ENCODE measurements around the gene CCAR1.
"Not testable (repeated sequence)": the region's sequence is repeated elsewhere in the genome, so short reads cannot be mapped to it uniquely, and the experiment has no call there.

The CCAR1 gene

DNA sequence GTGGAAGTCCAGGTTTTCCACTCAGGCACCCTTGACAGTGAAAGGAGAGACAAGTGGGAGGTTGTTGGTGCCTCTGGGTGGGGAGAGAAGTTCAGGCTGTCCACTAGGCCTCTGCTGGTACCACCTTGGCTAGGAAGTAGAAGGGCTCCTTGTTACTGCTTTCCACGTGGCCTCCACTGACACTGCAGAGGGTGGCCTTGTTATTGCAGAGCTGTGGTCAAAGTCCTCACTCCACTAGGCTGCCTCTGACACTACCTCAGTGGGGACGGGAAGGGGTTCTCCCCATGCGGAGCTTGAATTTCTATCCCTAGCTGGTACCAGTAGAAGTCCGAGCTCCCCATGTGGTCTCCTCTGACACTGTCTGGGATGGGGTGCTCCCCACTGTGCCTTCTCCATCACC lies 91.4 kb downstream of the CCAR1 start:
- no peak overlapping the region for H2AK5ac ChIP-seq (ENCODE audit: low read length)
- no CpG with 5 or more reads among the region's 4 CpGs for WGBS (ENCODE audit: extremely low coverage, insufficient coverage, insufficient read length)

DNA sequence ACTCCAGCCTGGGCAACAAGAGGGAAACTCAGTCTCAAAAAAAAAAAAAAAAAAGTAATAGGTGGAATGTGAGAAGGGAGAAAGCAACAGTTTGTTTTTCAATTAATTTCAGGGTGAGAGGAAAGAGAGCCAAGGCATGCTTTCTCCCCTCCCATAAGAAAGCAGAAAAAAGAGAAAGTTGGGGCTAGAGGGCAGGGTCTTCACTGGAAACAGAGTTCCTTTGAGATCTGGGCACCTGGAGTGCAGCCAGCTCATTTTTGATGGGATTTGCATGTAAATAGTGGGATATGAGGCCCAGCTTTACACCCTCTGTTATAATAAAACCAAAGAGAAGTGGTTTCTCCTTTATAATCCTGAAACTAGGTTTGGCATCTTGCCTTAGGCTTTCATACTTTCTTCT lies 92.5 kb downstream of the CCAR1 start:
- H3K9ac ChIP-seq (ENCODE audit: low read length): no peak overlapping the region
- DNase-seq: peak in 1 of 2 donors; percentile 31
- no peak overlapping the region for H2BK12ac ChIP-seq (ENCODE audit: low read length)
- no peaks in the 10 kb centered on the region for H3K27me3 ChIP-seq (ENCODE audit: insufficient read depth, low read length)
- no peak overlapping the region for H3K4me3 ChIP-seq (ENCODE audit: low read depth, low read length)
- H2BK5ac ChIP-seq (ENCODE audit: low read depth, low read length, poor library complexity): no peak overlapping the region
- H3K79me1 ChIP-seq (ENCODE audit: low read length): no peaks in the 10 kb centered on the region
- H3K4me1 ChIP-seq (ENCODE audit: control insufficient read depth in 1 of 2, insufficient read depth in 2 of 2, low read length in 2 of 2): no peaks in the 10 kb centered on the region
- no peaks in the 10 kb centered on the region for H3K36me3 ChIP-seq (ENCODE audit: control insufficient read depth in 1 of 2, insufficient read depth in 2 of 2, low read length in 2 of 2)
- H3K9me3 ChIP-seq (ENCODE audit: insufficient read depth, low read depth, low read length): no peaks in the 10 kb centered on the region
- no peak overlapping the region for H3K27ac ChIP-seq (ENCODE audit: low read depth, low read length)
- H2AFZ ChIP-seq (ENCODE audit: insufficient read depth, low read length, poor library complexity): no peak overlapping the region
- H3K4ac ChIP-seq (ENCODE audit: low read depth, low read length): no peak overlapping the region
- no peak overlapping the region for H4K8ac ChIP-seq (ENCODE audit: low read depth, low read length)
- no peak overlapping the region for H3K23ac ChIP-seq (ENCODE audit: low read length)
- H2AK5ac ChIP-seq (ENCODE audit: low read length): no peak overlapping the region
- H4K91ac ChIP-seq (ENCODE audit: low read depth, low read length): no peak overlapping the region
- no peak overlapping the region for H3K14ac ChIP-seq (ENCODE audit: low read length)
- no peak overlapping the region for H2BK120ac ChIP-seq (ENCODE audit: insufficient read depth, low read length, poor library complexity)
- H3K18ac ChIP-seq (ENCODE audit: low read length): no peak overlapping the region
- H3K4me2 ChIP-seq (ENCODE audit: low read length): no peak overlapping the region
- H4K12ac ChIP-seq (ENCODE audit: low read depth, low read length): no peak overlapping the region
- H3K79me2 ChIP-seq (ENCODE audit: control insufficient read depth, insufficient read depth, low read length, poor library complexity): no peaks in the 10 kb centered on the region

More for the DNA sequence above, 91.4 kb downstream of the CCAR1 start:
- Histone ChIP-seq H4K91ac (ENCODE audit: low read depth, low read length) (no peak overlapping the region), H3K14ac (ENCODE audit: low read length) (no peak overlapping the region), H2BK5ac (ENCODE audit: low read depth, low read length, poor library complexity) (no peak overlapping the region), H3K79me1 (ENCODE audit: low read length) (no peaks in the 10 kb centered on the region), H3K36me3 (ENCODE audit: control insufficient read depth in 1 of 2, insufficient read depth in 2 of 2, low read length in 2 of 2) (no peaks in the 10 kb centered on the region), H3K18ac (ENCODE audit: low read length) (no peak overlapping the region), H4K12ac (ENCODE audit: low read depth, low read length) (no peak overlapping the region), H4K8ac (ENCODE audit: low read depth, low read length) (no peak overlapping the region), H3K79me2 (ENCODE audit: control insufficient read depth, insufficient read depth, low read length, poor library complexity) (no peaks in the 10 kb centered on the region), H3K9me3 (ENCODE audit: insufficient read depth, low read depth, low read length) (no peaks in the 10 kb centered on the region), H3K4me1 (ENCODE audit: control insufficient read depth in 1 of 2, insufficient read depth in 2 of 2, low read length in 2 of 2) (no peaks in the 10 kb centered on the region), H3K9ac (ENCODE audit: low read length) (no peak overlapping the region), H3K4me2 (ENCODE audit: low read length) (no peak overlapping the region), H2AFZ (ENCODE audit: insufficient read depth, low read length, poor library complexity) (no peak overlapping the region), H3K4ac (ENCODE audit: low read depth, low read length) (no peak overlapping the region), H3K27me3 (ENCODE audit: insufficient read depth, low read length) (no peaks in the 10 kb centered on the region), H3K4me3 (ENCODE audit: low read depth, low read length) (no peak overlapping the region), H3K23ac (ENCODE audit: low read length) (no peak overlapping the region), H3K27ac (ENCODE audit: low read depth, low read length) (no peak overlapping the region), H2BK120ac (ENCODE audit: insufficient read depth, low read length, poor library complexity) (no peak overlapping the region), H2BK12ac (ENCODE audit: low read length) (no peak overlapping the region)
- no peak for DNase-seq

DNA sequence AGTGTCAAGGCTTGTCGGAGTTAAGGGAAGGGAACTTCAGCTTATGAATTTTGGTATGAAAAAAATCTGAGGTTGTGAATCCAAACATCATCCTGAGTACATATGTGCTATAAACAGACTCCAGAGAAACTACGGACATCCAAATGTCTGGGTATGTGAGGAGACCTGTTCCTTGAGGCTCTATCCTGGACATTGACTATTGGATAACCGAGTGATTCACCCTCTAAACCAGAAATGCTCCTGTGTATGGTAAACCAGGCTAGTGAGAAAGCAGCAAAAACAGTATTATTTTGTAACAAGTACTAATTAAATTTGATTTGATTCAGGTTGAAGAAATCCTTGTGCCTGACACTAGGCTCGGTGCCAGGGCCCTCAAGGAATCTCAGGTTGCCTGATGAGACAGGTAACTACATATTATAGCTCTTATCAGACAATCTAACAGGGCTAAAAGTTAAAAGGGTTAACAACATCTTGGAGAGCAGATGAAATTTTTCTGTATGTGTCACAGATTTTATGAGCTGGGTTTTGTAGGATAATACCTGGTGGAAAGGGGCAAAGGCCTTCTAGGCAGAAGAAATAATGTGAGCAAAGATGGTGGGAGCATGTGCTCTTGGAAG lies 95.9 kb downstream of the CCAR1 start:
- no CpG with 5 or more reads among the region's 4 CpGs for WGBS (ENCODE audit: extremely low coverage, insufficient coverage, insufficient read length)
- Histone ChIP-seq H3K79me1 (ENCODE audit: low read length) (no peaks in the 10 kb centered on the region), H3K18ac (ENCODE audit: low read length) (no peak overlapping the region), H4K12ac (ENCODE audit: low read depth, low read length) (no peak overlapping the region), H2BK5ac (ENCODE audit: low read depth, low read length, poor library complexity) (no peak overlapping the region), H3K4me2 (ENCODE audit: low read length) (no peak overlapping the region), H3K79me2 (ENCODE audit: control insufficient read depth, insufficient read depth, low read length, poor library complexity) (no peaks in the 10 kb centered on the region), H3K9me3 (ENCODE audit: insufficient read depth, low read depth, low read length) (no peaks in the 10 kb centered on the region), H4K8ac (ENCODE audit: low read depth, low read length) (no peak overlapping the region), H3K23ac (ENCODE audit: low read length) (no peak overlapping the region), H3K27me3 (ENCODE audit: insufficient read depth, low read length) (no peaks in the 10 kb centered on the region), H4K91ac (ENCODE audit: low read depth, low read length) (no peak overlapping the region), H3K9ac (ENCODE audit: low read length) (no peak overlapping the region), H2BK12ac (ENCODE audit: low read length) (no peak overlapping the region), H2AFZ (ENCODE audit: insufficient read depth, low read length, poor library complexity) (no peak overlapping the region), H3K4me1 (ENCODE audit: control insufficient read depth in 1 of 2, insufficient read depth in 2 of 2, low read length in 2 of 2) (no peaks in the 10 kb centered on the region), H2AK5ac (ENCODE audit: low read length) (no peak overlapping the region), H3K14ac (ENCODE audit: low read length) (no peak overlapping the region), H3K27ac (ENCODE audit: low read depth, low read length) (no peak overlapping the region), H2BK120ac (ENCODE audit: insufficient read depth, low read length, poor library complexity) (no peak overlapping the region), H3K36me3 (ENCODE audit: control insufficient read depth in 1 of 2, insufficient read depth in 2 of 2, low read length in 2 of 2) (no peaks in the 10 kb centered on the region), H3K4me3 (ENCODE audit: low read depth, low read length) (no peak overlapping the region), H3K4ac (ENCODE audit: low read depth, low read length) (no peak overlapping the region)
- DNase-seq: no peak

DNA sequence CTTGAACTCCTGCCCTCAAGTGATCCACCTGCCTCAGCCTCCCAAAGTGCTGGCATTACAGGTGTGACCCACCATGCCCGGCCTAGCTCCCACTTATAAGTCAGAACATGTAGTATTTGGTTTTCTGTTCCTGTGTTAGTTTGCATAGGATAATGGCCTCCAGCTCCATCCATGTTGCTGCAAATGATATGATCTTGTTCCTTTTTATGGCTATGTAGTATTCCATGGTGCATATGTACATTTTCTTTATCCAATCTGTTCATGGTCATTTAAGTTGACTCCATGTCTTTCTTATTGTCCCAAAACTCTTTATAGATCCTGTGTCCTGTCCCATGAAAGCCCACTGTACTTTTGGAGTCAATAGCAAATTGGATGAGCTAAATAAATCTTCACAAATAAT lies 99.3 kb downstream of the CCAR1 start:
- H2AFZ ChIP-seq (ENCODE audit: insufficient read depth, low read length, poor library complexity); H3K18ac ChIP-seq (ENCODE audit: low read length); H4K91ac ChIP-seq (ENCODE audit: low read depth, low read length); H3K27me3 ChIP-seq (ENCODE audit: insufficient read depth, low read length); H3K4me3 ChIP-seq (ENCODE audit: low read depth, low read length); H3K79me2 ChIP-seq (ENCODE audit: control insufficient read depth, insufficient read depth, low read length, poor library complexity); H2BK12ac ChIP-seq (ENCODE audit: low read length); H3K9me3 ChIP-seq (ENCODE audit: insufficient read depth, low read depth, low read length); H3K79me1 ChIP-seq (ENCODE audit: low read length); H4K8ac ChIP-seq (ENCODE audit: low read depth, low read length); DNase-seq; H3K4me2 ChIP-seq (ENCODE audit: low read length); H3K9ac ChIP-seq (ENCODE audit: low read length); H4K12ac ChIP-seq (ENCODE audit: low read depth, low read length); H3K4me1 ChIP-seq (ENCODE audit: control insufficient read depth in 1 of 2, insufficient read depth in 2 of 2, low read length in 2 of 2); H3K4ac ChIP-seq (ENCODE audit: low read depth, low read length); H2BK120ac ChIP-seq (ENCODE audit: insufficient read depth, low read length, poor library complexity); H3K27ac ChIP-seq (ENCODE audit: low read depth, low read length); H3K23ac ChIP-seq (ENCODE audit: low read length); H3K36me3 ChIP-seq (ENCODE audit: control insufficient read depth in 1 of 2, insufficient read depth in 2 of 2, low read length in 2 of 2); H3K14ac ChIP-seq (ENCODE audit: low read length); H2AK5ac ChIP-seq (ENCODE audit: low read length); H2BK5ac ChIP-seq (ENCODE audit: low read depth, low read length, poor library complexity): not testable (repeated sequence)
- WGBS (ENCODE audit: extremely low coverage, insufficient coverage, insufficient read length): no CpG with 5 or more reads among the region's 1 CpG
